NAMALWA (cell line): Measurements from ENCODE around the gene COA8.
"Not testable (repeated sequence)": the region's sequence is repeated elsewhere in the genome, so short reads cannot be mapped to it uniquely, and the experiment has no call there.

Experiments
- DNase-seq: peaks from one replicate; pipeline ENCODE4 v3.0.0-alpha.2; 2015; ENCODE audit warnings: low spot score

COA8 gene

GRCh38 chr14:103562429-103563225 is at the start of gene COA8, which contains the start of gene BAG5:
Gene COA8, plus strand, starts transcription at chr14:103562960. Its CDS starts 42 bp downstream, at chr14:103563002.
Gene BAG5, minus strand, starts transcription at chr14:103562657. Its CDS starts 1,493 bp downstream, at chr14:103561164.
- peak; percentile 80 for DNase-seq

DNA sequence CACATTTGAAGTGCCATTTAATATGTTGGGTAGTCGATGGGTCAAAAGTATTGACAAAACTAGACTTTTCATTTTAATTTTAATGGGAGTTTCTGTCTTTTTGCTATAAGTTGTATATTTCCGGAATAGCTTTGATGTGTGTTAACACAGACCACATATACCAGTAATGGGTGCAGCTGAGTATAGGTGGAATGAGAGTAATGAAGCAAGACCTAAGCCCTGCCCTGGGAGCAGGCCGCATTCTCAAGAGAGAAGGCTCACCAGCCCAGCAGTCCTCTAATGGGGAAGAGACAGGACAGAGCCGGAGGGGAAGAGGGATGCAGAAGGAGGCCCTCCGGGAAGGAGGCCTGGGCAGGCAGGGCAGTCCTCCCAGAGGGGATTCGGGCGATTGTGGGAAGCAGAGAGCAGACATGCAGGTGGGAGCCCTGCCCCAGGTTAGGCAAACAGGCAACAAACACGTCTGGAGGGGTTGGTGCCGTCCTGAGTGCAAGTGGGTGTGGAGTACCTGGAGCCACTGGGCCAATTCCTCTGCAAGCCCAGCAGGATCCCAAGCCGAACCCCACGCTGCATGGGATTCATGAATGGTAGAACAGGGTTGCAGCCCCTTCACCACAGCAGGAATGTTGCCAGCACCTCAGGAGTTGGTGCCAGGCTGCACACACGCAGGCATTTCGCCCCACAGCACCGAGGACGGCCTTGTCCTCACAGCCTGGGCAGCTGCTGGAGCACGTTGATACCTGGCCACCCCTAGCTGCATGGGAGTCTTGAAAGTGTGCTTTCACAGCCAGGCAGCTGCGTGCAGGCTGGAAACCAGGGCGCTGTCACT is 48.0 kb upstream of the COA8 start:
- DNase-seq = no peak

- DNase-seq = no peak
Observed at GRCh38 chr14:103516426-103517173, 46.2 kb upstream of the COA8 start.

DNA sequence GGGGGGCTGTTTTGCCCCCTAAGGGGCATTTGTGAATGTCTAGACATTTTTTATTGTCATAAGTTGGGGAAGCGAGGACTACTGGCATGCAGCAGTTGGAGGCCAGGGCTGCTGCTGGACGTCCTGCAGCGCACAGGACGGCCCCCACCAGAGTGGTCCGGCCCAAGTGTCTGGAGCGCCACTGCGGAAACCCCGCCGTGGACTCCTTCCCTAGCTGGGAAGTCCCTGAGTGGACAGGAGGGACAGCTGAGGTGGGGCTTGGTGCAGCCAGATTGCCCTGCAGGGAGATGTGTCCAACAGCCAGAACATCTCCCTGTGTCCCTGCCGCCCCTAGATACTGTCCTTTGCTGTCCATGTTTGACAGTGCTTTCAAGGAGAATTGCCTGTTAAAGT is 45.6 kb upstream of the COA8 start:
- DNase-seq = no peak

GRCh38 chr14:103517721-103518421 is 44.9 kb upstream of the COA8 start:
- DNase-seq = no peak

DNA sequence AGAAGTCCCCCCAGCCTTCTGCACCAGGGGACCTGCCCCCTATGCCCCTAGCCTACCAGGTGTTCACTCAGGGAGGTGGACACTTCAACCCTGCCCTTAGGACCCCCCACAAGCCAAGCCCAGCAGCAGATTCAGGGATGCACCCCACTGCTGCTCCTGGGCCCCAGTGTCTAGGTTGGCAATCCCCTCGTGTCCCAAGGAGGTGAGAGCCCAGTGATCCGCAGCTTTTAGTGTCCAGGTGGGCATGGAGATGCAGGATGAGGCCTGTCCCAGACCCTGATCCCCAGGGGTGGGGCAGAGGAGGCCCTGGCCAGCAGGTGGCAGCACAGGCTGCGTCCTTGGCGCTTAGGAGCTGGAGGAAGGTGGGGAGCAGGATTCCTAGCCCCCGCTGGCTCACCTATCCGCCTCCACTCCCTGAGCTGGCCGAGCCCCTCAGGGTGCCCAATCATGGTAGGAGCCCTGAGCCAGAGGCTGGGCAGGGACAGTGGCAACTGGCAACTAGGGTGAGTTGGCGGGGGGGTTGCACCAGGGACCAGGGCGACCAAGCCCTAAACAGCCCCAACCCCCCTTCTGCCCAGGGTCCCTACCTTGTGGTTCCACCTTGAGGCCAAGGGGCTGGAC is 44.2 kb upstream of the COA8 start:
- peak; percentile 58 for DNase-seq

- DNase-seq = no peak
Observed at GRCh38 chr14:103519043-103519836, 43.5 kb upstream of the COA8 start.

GRCh38 chr14:103519837-103520212 is 42.9 kb upstream of the COA8 start:
- DNase-seq = no peak

DNA sequence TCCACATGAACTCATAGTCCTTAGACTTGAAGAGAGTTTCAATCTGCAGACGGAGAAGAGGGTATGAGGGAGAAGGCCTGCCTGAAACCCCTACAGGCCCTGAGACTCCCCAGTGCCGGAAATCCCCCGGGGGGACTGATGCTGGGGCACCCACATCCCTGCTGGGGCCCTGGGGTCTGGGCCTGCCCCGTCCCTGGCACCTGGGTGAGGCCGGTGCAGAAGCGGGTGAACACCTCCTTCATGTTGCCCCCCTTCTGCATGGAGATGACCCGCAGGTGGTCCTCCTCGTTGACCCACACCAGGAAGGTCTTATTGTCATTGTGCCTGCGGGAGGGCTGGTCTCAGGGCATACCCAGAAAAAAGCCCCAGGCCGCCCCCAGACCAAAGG is 42.5 kb upstream of the COA8 start:
- DNase-seq = no peak

- DNase-seq = peak; percentile 62
Observed at GRCh38 chr14:103520657-103521437, 41.9 kb upstream of the COA8 start.

DNA sequence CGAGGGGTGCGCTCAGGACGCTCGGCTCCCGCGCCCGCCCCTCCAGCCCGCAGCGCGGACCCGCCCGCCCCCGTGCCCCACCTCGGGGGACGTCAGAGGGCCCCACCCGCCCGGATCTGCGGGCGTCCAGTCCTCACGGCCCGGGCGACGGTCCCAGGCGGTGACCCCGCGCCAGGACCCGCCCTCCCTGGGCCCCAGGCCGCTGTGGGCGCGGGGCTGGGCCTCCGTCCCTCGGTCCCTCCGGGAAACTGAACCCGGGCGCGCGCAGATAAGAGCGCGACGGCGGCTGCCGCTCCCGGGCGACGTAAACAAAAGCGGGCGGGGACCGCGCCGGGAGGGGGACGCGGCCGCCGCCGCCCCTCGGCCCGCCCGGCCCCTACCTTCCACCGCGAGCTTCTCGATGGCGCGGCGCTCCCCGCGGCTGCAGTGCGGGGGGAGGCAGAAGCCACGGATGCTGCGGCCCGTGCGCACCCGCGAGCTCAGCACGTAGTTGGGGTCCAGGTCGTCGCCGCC is 41.3 kb upstream of the COA8 start:
- DNase-seq = no peak

GRCh38 chr14:103521951-103522563 is 40.7 kb upstream of the COA8 start:
- no peak for DNase-seq

DNA sequence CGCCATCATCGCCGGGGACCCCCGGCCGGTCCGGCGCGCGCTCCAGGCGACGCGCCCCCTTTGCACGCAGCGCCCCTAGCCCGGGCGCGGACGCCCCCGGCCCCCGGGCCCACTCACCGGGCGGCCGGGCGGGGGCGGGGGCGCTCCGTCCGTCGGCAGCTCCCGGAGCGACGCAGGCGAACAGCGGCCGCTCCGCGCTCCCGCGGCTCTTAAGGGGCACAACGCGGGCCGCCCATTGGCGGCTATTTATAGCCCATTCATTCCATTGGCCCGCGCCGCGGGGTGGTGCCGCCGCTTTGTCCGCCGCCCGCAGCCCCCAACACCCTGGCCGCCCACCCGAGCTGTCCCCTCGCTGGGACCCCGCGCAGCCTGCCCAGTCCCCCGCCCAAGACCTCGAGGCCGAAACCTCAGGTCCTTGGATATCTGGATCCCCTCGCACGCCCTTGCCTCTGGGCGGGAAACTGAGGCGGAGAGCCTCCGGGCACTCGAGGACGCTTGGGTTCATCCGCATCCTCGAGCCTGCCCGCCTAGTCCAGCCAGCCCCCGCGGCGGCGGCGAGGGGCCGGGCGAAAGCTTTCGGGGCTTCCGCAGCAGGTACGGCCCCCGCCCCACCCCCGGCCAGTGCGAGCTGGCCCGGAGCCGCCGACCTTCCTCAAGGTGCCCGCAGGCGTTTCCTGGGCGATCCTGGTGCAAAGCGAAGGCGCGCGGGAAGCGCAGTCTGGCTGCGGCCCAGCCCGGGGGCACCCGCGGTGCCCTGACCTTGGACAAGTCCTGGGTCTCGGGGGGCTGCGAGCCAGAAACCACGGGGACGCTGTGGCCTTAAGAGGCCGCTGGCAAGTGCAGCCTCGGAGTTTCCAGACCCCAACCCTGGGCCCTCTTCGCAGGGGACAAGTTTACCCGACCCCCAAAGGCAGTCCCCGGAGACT is 39.8 kb upstream of the COA8 start, which contains the start of gene CKB:
Gene CKB, minus strand, starts transcription at position 182 of the 926 bp plus-strand sequence. CDS start 337 bp downstream, outside the sequence.
- no peak for DNase-seq

- no peak for DNase-seq
Observed at GRCh38 chr14:103523575-103523954, 39.2 kb upstream of the COA8 start.

DNA sequence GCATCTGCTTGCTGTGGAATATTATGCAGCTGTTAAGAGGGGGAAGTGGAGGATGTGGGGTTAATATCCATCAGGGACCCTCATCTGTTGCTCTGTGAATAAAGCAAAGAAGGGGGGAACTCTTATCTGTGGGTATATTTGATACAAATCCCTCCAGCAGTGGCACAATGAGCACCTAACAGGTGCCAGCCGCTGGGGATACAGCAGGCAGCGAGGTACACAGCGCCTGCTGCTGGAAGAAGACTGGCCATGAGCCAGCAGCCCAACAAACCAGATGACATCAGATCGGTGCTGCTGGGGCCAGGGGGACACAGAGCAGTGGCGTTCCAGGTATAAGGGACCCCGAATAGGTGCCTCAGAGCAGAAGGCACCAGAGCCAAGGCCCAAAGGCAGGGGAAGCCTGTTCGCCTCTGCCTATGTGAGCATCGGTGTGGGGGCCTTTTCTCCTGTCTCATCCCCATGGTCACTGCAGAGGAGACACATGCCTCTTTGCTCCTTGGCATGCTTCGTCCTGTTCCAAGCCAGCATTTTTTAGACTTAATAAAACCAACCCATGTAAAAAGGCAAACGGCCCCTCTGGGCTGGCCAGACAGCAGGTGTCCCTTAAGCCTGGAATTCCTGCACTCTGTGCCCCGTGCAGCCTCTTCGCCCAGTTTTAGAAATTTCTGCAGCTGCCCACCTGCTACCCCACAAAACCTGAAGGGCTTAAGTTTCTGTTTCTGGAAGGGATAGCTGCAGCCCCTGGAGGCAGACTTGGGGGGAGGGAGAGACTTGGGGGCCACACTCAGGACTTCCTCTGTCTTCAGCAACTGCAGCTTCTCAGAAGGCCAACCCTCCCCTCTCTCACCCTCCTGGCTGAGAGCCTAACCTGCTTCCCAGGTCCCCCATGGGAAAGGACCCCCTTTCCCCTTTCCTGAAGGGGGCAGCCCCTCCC is 38.5 kb upstream of the COA8 start:
- DNase-seq = no peak

GRCh38 chr14:103525430-103526246 is 37.1 kb upstream of the COA8 start:
- DNase-seq = not testable (repeated sequence)
